ENCODE results near the gene RPRD2.
"Not testable (repeated sequence)": the region's sequence is repeated elsewhere in the genome, so short reads cannot be mapped to it uniquely, and the experiment has no call there.

Gene RPRD2

DNA sequence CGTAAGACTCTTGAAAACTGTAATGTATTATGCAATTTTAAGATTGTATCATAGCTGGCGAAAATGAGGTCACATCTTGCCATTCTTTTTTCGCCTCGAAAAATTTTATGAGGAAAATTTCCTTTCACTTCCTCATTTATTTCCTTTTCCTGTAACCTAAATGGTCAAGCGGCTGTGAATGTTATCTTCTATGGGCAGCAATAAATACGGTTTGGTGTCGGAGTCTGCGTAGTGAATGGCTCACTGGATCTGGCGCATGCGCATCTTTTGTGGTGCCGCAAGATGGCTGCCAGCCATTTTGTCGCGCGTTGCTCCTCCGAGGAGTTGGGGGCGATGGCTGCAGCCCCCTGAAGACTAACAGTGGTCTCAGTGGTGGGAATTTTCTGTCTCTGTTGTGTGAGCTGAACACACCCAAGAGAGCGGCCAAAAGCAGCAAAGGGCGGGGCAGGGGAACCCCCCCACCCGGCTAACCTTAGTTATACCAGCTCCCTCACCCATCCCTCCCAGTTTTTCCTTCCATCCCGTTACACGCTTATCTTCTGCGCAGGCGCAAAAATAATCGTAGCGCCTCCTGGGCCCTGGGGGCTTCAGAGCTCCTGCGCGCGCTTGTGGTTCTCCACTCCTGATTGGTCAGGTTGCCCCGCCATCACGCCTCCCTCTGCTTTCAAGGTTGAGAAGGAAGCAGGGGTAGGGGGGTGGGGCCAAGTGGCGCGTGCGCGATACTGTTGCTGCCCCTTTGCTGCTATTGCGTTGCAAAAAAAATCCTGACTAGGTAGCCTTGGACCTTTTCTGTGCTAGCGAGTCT lies at the start of gene RPRD2:
Gene RPRD2, plus strand, starts transcription at position 722 of the 805 bp plus-strand sequence. CDS start 568 bp downstream, outside the sequence.
- POLR2A ChIA-PET: interaction anchor here (0.9 to 1.3 kb wide), 4 partner anchors 11 to 216 kb away, joined by 3 to 5 read pairs (median 4); partner anchors contain the start of gene MCL1
- CTCF ChIA-PET: interaction anchor here (0.9 to 1.7 kb wide), 4 partner anchors 19 to 169 kb away, joined by 3 to 5 read pairs (median 3); no protein-coding TSS in a partner anchor
- DNase-seq (ENCODE audit: extremely low spot score): peak; percentile 98
- no peak for TF ChIP-seq CTCF (IDR thresholded peaks at IDR 0.05; ENCODE audit: control extremely low read depth, extremely low read depth, low read depth, missing control alignments)

DNA sequence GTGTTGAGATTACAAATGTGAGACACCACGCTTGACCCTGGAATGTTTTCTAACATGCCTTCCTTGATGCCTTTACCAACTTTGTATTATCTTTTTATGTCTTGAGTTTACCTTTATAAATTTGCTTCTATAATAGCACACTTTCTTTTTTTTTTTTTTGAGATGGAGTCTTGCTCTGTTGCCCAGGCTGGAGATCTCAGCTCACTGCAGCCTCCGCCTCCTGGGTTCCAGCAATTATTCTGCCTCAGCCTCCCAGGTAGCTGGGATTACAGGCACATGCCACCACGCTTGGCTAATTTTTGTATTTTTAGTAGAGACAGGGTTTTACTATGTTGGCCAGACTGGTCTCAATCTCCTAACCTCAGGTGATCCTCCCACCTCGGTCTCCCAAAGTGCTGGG lies 49.3 kb upstream of the RPRD2 start:
- CTCF ChIA-PET; POLR2A ChIA-PET; DNase-seq (ENCODE audit: extremely low spot score): not testable (repeated sequence)

GRCh38 chr1:150320667-150320978 lies 43.3 kb upstream of the RPRD2 start:
- TF ChIP-seq CTCF (IDR thresholded peaks at IDR 0.05; ENCODE audit: control extremely low read depth, extremely low read depth, low read depth, missing control alignments): no peak
- CTCF ChIA-PET: no interaction called here
- POLR2A ChIA-PET: no interaction called here
- DNase-seq (ENCODE audit: extremely low spot score): no peak

DNA sequence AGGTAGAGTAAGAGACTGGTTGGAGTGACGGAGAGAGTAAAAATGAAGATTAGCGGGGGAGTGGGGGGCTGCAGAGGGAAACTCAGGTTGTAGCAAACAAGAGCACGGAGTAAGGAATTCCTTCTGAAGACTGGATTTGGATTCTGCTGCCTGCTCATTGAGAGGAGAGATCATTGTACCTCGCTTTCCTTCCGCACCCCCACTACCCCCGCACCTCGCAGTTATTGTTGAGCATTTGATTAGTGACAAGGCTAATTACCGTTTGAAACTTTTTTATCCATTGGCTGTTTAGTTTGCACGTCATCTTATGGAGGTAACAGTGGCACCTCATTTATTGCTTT lies 42.2 kb upstream of the RPRD2 start:
- ChIA-PET CTCF (no interaction called here), POLR2A (no interaction called here)
- DNase-seq (ENCODE audit: extremely low spot score): no peak
- TF ChIP-seq CTCF (IDR thresholded peaks at IDR 0.05; ENCODE audit: control extremely low read depth, extremely low read depth, low read depth, missing control alignments): no peak

DNA sequence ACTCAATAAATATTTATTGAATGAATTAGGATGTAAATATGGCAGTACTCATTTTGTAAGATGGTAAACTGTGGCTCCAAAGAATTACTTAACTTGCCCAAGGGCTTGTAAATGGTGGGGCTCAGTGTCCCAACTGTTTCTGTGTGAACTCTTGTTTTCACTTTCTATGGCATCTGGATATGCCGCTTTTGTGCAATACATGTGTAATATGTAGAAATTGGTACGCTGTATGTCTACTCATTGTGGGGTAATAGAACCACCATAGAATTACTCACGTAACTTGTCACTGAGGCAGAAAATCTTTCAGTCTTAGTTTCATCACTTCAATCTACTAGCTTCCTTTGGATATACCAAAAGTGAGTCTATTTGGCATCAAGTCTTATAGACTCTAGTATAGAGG lies 41.6 kb upstream of the RPRD2 start:
- CTCF ChIA-PET: interaction anchor here (0.8 to 1.6 kb wide), 3 partner anchors 11 to 66 kb away, joined by 3 to 5 read pairs (median 4); no protein-coding TSS in a partner anchor
- no peak for DNase-seq (ENCODE audit: extremely low spot score)
- TF ChIP-seq CTCF (IDR thresholded peaks at IDR 0.05; ENCODE audit: control extremely low read depth, extremely low read depth, low read depth, missing control alignments): no peak
- POLR2A ChIA-PET: interaction anchor here (0.7 to 0.8 kb wide), 2 partner anchors 16 to 52 kb away, joined by 3 read pairs; no protein-coding TSS in a partner anchor

GRCh38 chr1:150332651-150333290 lies 31.2 kb upstream of the RPRD2 start:
- no peak for DNase-seq (ENCODE audit: extremely low spot score)
- ChIA-PET CTCF (interaction anchor here (1.3 to 1.6 kb wide), 2 partner anchors 10 to 77 kb away, joined by 4 to 5 read pairs; no protein-coding TSS in a partner anchor), POLR2A (no interaction called here)
- no peak for TF ChIP-seq CTCF (IDR thresholded peaks at IDR 0.05; ENCODE audit: control extremely low read depth, extremely low read depth, low read depth, missing control alignments)

DNA sequence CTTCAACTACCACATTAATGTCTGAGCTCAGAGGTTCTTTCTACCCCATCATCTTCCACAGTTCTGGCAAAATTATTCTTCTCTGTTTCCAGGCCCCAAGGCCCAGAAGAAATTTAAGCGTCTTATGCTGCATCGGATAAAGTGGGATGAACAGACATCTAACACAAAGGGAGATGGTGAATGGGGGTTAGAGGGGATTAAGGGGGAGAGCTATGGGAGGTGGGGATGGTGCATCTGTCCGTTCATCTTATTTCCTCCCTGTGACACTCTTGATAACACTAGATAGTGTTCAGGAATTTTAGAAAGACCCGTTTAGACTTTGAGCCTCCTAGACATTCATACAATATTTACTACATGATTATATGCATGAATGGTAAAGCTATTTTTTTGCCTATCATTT lies 17.6 kb upstream of the RPRD2 start:
- TF ChIP-seq CTCF (IDR thresholded peaks at IDR 0.05; ENCODE audit: control extremely low read depth, extremely low read depth, low read depth, missing control alignments): no peak
- DNase-seq (ENCODE audit: extremely low spot score): no peak
- ChIA-PET CTCF (interaction anchor here (1.4 to 1.7 kb wide), 3 partner anchors 18 to 97 kb away, joined by 3 to 5 read pairs (median 4); no protein-coding TSS in a partner anchor), POLR2A (no interaction called here)

Measured in GM10248 (cell line).